GM12878 (cell line): ENCODE results near the gene NCMAP. TPM values are rescaled to one million over a fixed set of nuclear protein-coding genes. Genes with fewer than 3 reads are reported as not detected.

Source experiments
- ATAC-seq: fragments of 200-7000 bp; cut with Tn5 transposase; 3 replicates; pipeline ENCODE4 v1.9.1; 2020; ENCODE audit warnings: mild to moderate bottlenecking, moderate library complexity
- BruUV-seq: library from RNA; stranded (reverse); fragments of 400-500 nt; replicated peaks from 2 replicates; lab custom pipeline; 2021; lab: Mats Ljungman, UMichigan
- CTCF ChIA-PET: fragments of 300-600 bp; sonication (Branson Sonifier 250); formaldehyde crosslinking; extraction: SDS; loops from one replicate; lab custom pipeline; 2021; ENCODE audit warnings: inconsistent platforms; lab: Yijun Ruan, JAX
- POLR2A ChIA-PET: fragments of 350-600 bp; formaldehyde crosslinking; extraction: SDS; loops from one replicate; lab custom pipeline; 2021; ENCODE audit warnings: inconsistent platforms; lab: Charles Lee
- RAD21 ChIA-PET: fragments of 300-600 bp; sonication (Branson Sonifier 250); formaldehyde crosslinking; loops from one replicate; lab custom pipeline; 2023; ENCODE audit warnings: antibody characterized with exemption; ENCODE audit not compliant: unreplicated experiment; lab: Charles Lee
- SMC1A ChIA-PET: fragments of 300-600 bp; sonication (Branson Sonifier 250); formaldehyde crosslinking; loops from one replicate; lab custom pipeline; 2023; ENCODE audit not compliant: unreplicated experiment, uncharacterized antibody; lab: Charles Lee
- DNase-seq: peaks from one replicate; pipeline ENCODE4 v3.0.0-alpha.2; 2011; ENCODE audit warnings: low read depth, low spot score
- FAIRE-seq: peaks from 3 replicates; lab custom pipeline; 2011; peaks lifted over from hg19 to GRCh38; lab: Jason Lieb, UNC
- H2AFZ ChIP-seq: 2 replicates; pipeline ENCODE4 v1.6.0; 2011; ENCODE audit warnings: low read depth, low read length, control low read depth; ENCODE audit not compliant: control insufficient read depth
- H3K27ac ChIP-seq: 2 replicates; pipeline ENCODE4 v1.5.1; 2011; ENCODE audit warnings: control low read depth; ENCODE audit not compliant: control insufficient read depth, insufficient read depth
- H3K27me3 ChIP-seq, 2 experiments: replicated peaks in 1 of 2; 2 replicates each; pipeline versions ENCODE4 v1.6.0 to v1.6.1; 2011; ENCODE audit warnings: low read length in 1 of 2; ENCODE audit not compliant: control insufficient read depth in 2 of 2, insufficient read depth in 2 of 2
- H3K36me3 ChIP-seq, 2 experiments: 2 replicates each; pipeline ENCODE4 v1.5.1; 2011; ENCODE audit warnings: low read length in 1 of 2; ENCODE audit not compliant: control insufficient read depth in 2 of 2, insufficient read depth in 2 of 2
- H3K4me1 ChIP-seq: 2 replicates; pipeline ENCODE4 v1.6.1; 2011; ENCODE audit warnings: mild to moderate bottlenecking, low read length, moderate library complexity, mixed read lengths; ENCODE audit not compliant: control insufficient read depth, insufficient read depth
- H3K4me2 ChIP-seq: 2 replicates; pipeline ENCODE4 v1.6.0; 2011; ENCODE audit warnings: control low read depth; ENCODE audit not compliant: control insufficient read depth, insufficient read depth
- H3K4me3 ChIP-seq: fragments of 200-600 bp; sonication (generic); 2 replicates; pipeline ENCODE4 v1.5.1; 2016
- H3K79me2 ChIP-seq: 2 replicates; pipeline ENCODE4 v1.6.0; 2011; ENCODE audit warnings: low read length; ENCODE audit not compliant: control insufficient read depth, insufficient read depth
- H3K9ac ChIP-seq: 2 replicates; pipeline ENCODE4 v1.8.0; 2011; ENCODE audit warnings: low read length, control low read depth, mixed read lengths; ENCODE audit not compliant: control insufficient read depth, insufficient read depth
- H3K9me3 ChIP-seq: replicated peaks from 3 replicates; pipeline ENCODE4 v1.5.1; 2011; ENCODE audit warnings: mild to moderate bottlenecking, low read length; ENCODE audit not compliant: control insufficient read depth, insufficient read depth
- H4K20me1 ChIP-seq: 2 replicates; pipeline ENCODE4 v1.6.0; 2011; ENCODE audit not compliant: control insufficient read depth, insufficient read depth
- ATF3 ChIP-seq: IDR thresholded peaks from 2 replicates; pipeline ENCODE4 v1.6.1; 2011; ENCODE audit warnings: low read depth, mild to moderate bottlenecking, low read length, moderate library complexity, borderline replicate concordance; ENCODE audit errors: extremely low read depth
- CHD4 ChIP-seq: fragments of 200-600 bp; sonication (generic); IDR thresholded peaks from 2 replicates; pipeline ENCODE4 v1.6.1; 2016; ENCODE audit warnings: mild to moderate bottlenecking
- ETV6 ChIP-seq, 2 experiments: fragments of 450-650 bp in 1 of 2; IDR thresholded peaks in 1 of 2; conservative IDR thresholded peaks in 1 of 2; 2 replicates each; pipeline ENCODE4 v1.6.1; 2014; ENCODE audit warnings: antibody characterized with exemption in 1 of 2, borderline replicate concordance in 1 of 2, low read depth in 1 of 2, mild to moderate bottlenecking in 1 of 2, moderate library complexity in 1 of 2
- IKZF1 ChIP-seq: fragments of 450-650 bp; conservative IDR thresholded peaks from 2 replicates; pipeline ENCODE4 v1.6.1; 2017; ENCODE audit warnings: antibody characterized with exemption, mild to moderate bottlenecking
- IKZF2 ChIP-seq, 2 experiments: fragments of 450-650 bp; IDR thresholded peaks; 2 replicates each; pipeline ENCODE4 v1.6.1; 2017; ENCODE audit warnings: mild to moderate bottlenecking in 2 of 2, moderate library complexity in 2 of 2
- NFYB ChIP-seq: IDR thresholded peaks from 2 replicates; pipeline ENCODE4 v1.6.1; 2011; ENCODE audit warnings: low read depth, mild to moderate bottlenecking, low read length, improper control_type of control experiment, moderate library complexity; ENCODE audit not compliant: insufficient read depth
- SP1 ChIP-seq: IDR thresholded peaks from one replicate; pipeline ENCODE4 v1.6.1; 2011; ENCODE audit warnings: low read depth, low read length
- TCF3 ChIP-seq: IDR thresholded peaks from 2 replicates; pipeline ENCODE4 v1.6.1; 2012; ENCODE audit warnings: low read depth, mild to moderate bottlenecking, low read length, borderline replicate concordance; ENCODE audit not compliant: insufficient read depth
- WRNIP1 ChIP-seq: IDR thresholded peaks from 2 replicates; pipeline ENCODE4 v1.6.1; 2011; ENCODE audit warnings: low read depth, low read length, improper control_type of control experiment, borderline replicate concordance
- ZBTB40 ChIP-seq: fragments of 450-650 bp; IDR thresholded peaks from 2 replicates; pipeline ENCODE4 v1.6.1; 2016; ENCODE audit warnings: mild to moderate bottlenecking, moderate library complexity, borderline replicate concordance
- WGBS: methylation state at CpG from one replicate; pipeline ENCODE4 v1.1.6; 2016; ENCODE audit warnings: low lambda C conversion rate; ENCODE audit not compliant: insufficient replicate concordance, insufficient coverage; ENCODE audit errors: missing lambda C conversion rate; 5-methylcytosine and 5-hydroxymethylcytosine counted together
- in situ Hi-C: fragments of 300-500 bp; cut with MboI; formaldehyde crosslinking; loops from 9 replicates; pipeline ENCODE4 v1.14.3; 2018; ENCODE audit warnings: mixed read lengths
- intact Hi-C: fragments of 100-400 bp; cut with micrococcal nuclease; formaldehyde crosslinking; loops from one replicate; pipeline ENCODE4 v1.14.2; 2022; ENCODE audit not compliant: unreplicated experiment
- polyA plus RNA-seq, 11 experiments: library from polyadenylated mRNA; depleted of rRNA in 4 of 11; unstranded in 6 of 11; stranded (reverse) in 5 of 11; fragments of >200 nt; fragmentation: Nextera tagmentation in 4 of 11; fragmentation: Illumina TruSeq in 1 of 11; extraction: Ambion mirVana in 4 of 11; extraction: Trizol in 1 of 11; gene quantifications; 1 replicate in 1 of 11; 2 replicates in 10 of 11; pipeline versions ENCODE4 v1.2.1 to v1.2.3, GENCODE V29; 2011 to 2016; ENCODE audit warnings: inconsistent platforms in 2 of 11, missing spikeins in 2 of 11, low read depth in 1 of 11
- total RNA-seq, 4 experiments: library from RNA; depleted of rRNA in 3 of 4; stranded (reverse); fragments of >200 nt in 3 of 4; fragmentation: Illumina TruSeq in 1 of 4; extraction: Trizol in 1 of 4; gene quantifications; 2 replicates each; pipeline versions ENCODE4 v1.2.1 to v1.2.3, GENCODE V29; 2013 to 2021

The NCMAP gene
- total and polyA plus RNA-seq, 10 of the 15 experiments (the other 5 are each of a cell fraction or from before 2014, with no cell fraction given): not detected

- H3K79me2 ChIP-seq: no peaks in the 10 kb centered on the region
- intact Hi-C loops: loop anchor here (5.0 kb wide), 2 partner anchors 108 to 328 kb away; partner anchors contain the start of gene NIPAL3
- H3K9me3 ChIP-seq: no peaks in the 10 kb centered on the region
- H3K4me3 ChIP-seq: no peak overlapping the region
- POLR2A ChIA-PET: interaction anchor here (0.6 kb wide), 1 partner anchor 1028 kb away, joined by 3 read pairs; no protein-coding TSS in a partner anchor
- 62% methylated on average over 6 of the region's 6 CpGs for WGBS
- FAIRE-seq: no peak
- TF ChIP-seq NFYB (no peak), IKZF2 (IDR thresholded peaks at IDR 0.05) (no peak), SP1 (no peak), TCF3 (no peak), ETV6 (conservative IDR thresholded peaks at IDR 0.05 in 1 of 2, IDR thresholded peaks at IDR 0.05 in 1 of 2; ENCODE audit: borderline replicate concordance in 1 of 2, low read depth in 1 of 2) (no peak), WRNIP1 (no peak), ATF3 (no peak), ZBTB40 (no peak), CHD4 (no peak), IKZF1 (no peak)
- ATAC-seq: no peak
- no peak overlapping the region for H2AFZ ChIP-seq
- CTCF ChIA-PET: interaction anchor here (1.0 to 6.3 kb wide), 9 partner anchors 11 to 326 kb away, joined by 3 to 57 read pairs (median 12); partner anchors contain the start of gene NIPAL3
- no TSS peak for BruUV-seq
- no peaks in the 10 kb centered on the region for H4K20me1 ChIP-seq
- no peaks in the 10 kb centered on the region for H3K36me3 ChIP-seq
- SMC1A ChIA-PET: interaction anchor here (0.7 to 2.0 kb wide), 7 partner anchors 10 to 375 kb away, joined by 3 to 11 read pairs (median 3); no protein-coding TSS in a partner anchor
- H3K27me3 ChIP-seq: no peaks in the 10 kb centered on the region; a peak in 2 of 4 replicates
- no peaks in the 10 kb centered on the region for H3K4me1 ChIP-seq
- H3K27ac ChIP-seq: no peak overlapping the region
- in situ Hi-C loops: no loop called here
- H3K9ac ChIP-seq: no peak overlapping the region
- no peak overlapping the region for H3K4me2 ChIP-seq
- DNase-seq: no peak
- RAD21 ChIA-PET: interaction anchor here (1.2 to 2.4 kb wide), 3 partner anchors 110 to 326 kb away, joined by 3 to 9 read pairs (median 9); partner anchors contain the start of gene NIPAL3
Measured at GRCh38 chr1:24525606-24526005, 30.3 kb upstream of the NCMAP start.
